Upper lobe of left lung (tissue), 4 donors: Measurements from ENCODE around the gene TMEM258.

Experiments
- CTCF ChIP-seq, 6 experiments: fragments of 450-650 bp in 4 of 6; fragments of 200-600 bp in 2 of 6; sonication (generic) in 2 of 6; IDR thresholded peaks; one replicate each; pipeline ENCODE4 v1.5.1; 2016 to 2019; ENCODE audit warnings: antibody characterized with exemption in 6 of 6
- EP300 ChIP-seq, 4 donors: sonication (generic); formaldehyde crosslinking; IDR thresholded peaks; one replicate each; pipeline ENCODE4 v1.5.1; 2017; ENCODE audit warnings: antibody characterized with exemption in 4 of 4, control low read depth in 2 of 4

- TF ChIP-seq CTCF (IDR thresholded peaks at IDR 0.05) (no peak), EP300 (IDR thresholded peaks at IDR 0.05) (no peak)
Observed at GRCh38 chr11:61781585-61781984, 10.8 kb downstream of the TMEM258 start.
